ENCODE results near the gene ABCG5. TPM values are rescaled to one million over a fixed set of nuclear protein-coding genes. Genes with fewer than 3 reads are reported as not detected.

ABCG5 gene
- total RNA-seq, 5 donors from 2014 or later (not counting 1 experiment from before 2014, with no cell fraction given): not detected

DNA sequence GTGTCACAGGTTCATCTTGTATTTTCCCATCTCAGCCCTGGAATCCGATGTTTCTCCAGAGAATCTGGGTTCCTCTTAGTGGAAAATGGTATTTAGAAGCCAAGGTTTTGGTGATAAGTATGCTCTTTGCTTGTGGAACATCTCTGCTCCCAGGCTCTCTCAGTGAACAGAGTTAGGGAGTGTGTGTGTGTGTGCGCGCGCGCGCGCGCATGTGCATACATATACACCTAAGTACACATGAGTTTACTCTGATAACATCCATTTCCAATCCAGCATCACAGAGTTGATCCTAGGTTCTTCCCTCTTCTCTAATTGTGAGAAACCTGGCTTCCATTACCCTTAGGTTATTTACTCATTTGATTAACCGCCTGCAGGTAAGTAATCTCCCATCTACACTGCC lies 41.8 kb upstream of the ABCG5 start:
- no peak overlapping the region for H3K27ac Mint-ChIP-seq
- Histone ChIP-seq H3K27me3 (replicated peaks in 1 of 2; ENCODE audit: control insufficient read depth in 2 of 2, extremely low read depth in 1 of 2, insufficient read depth in 2 of 2, low read length in 1 of 2) (peaks cover 0 to 5% of the 10 kb centered on the region in 2 experiments), H3K27ac (ENCODE audit: low read length) (no peak overlapping the region), H3K4me1 (ENCODE audit: control insufficient read depth in 1 of 2, extremely low read depth in 1 of 2, insufficient read depth in 2 of 2, low read length in 2 of 2) (peaks cover 0 to 7% of the 10 kb centered on the region in 2 experiments), H3K9me3 (no peaks in the 10 kb centered on the region), H3K4me3 (ENCODE audit: control insufficient read depth in 1 of 2, extremely low read depth in 1 of 2, low read length in 1 of 2) (no peak overlapping the region), H3K36me3 (ENCODE audit: control insufficient read depth in 2 of 2, extremely low read depth in 1 of 2, insufficient read depth in 1 of 2, low read length in 1 of 2) (no peaks in the 10 kb centered on the region)
- no peaks in the 10 kb centered on the region for H3K9me3 Mint-ChIP-seq
- DNase-seq (no peak), ATAC-seq (replicated peaks in 1 of 4) (no peak)
- WGBS (ENCODE audit: insufficient coverage): 96% methylated on average over 4 of the region's 9 CpGs
- H3K36me3 Mint-ChIP-seq: no peaks in the 10 kb centered on the region
- H3K4me3 Mint-ChIP-seq: no peak overlapping the region
- ChIA-PET CTCF (no interaction called here), POLR2A (no interaction called here)
- peaks cover 4 to 6% (median 6%) of the 10 kb centered on the region in 3 donors for H3K4me1 Mint-ChIP-seq
- peaks cover 7 to 17% of the 10 kb centered on the region in 2 donors for H3K27me3 Mint-ChIP-seq

DNA sequence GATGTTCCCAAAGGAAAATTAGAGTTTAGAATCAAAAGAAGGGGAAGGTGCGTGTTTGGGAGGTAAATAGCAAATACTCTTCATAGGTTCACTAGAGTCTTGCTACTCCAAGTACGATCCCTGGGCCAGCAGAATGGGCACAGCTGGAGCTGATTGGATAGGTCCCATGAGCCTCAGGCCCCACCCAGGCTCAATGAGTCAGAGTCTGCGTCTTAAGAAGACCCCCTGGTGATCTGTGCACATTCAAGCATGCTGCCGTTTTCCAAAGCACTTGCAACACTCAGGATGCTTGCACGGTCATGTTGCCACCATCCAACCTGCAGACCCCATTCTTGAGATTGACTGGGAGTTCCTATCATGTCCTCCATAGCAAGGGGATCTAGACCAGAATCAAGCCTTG lies 40.6 kb upstream of the ABCG5 start:
- Histone ChIP-seq H3K27me3 (replicated peaks in 1 of 2; ENCODE audit: control insufficient read depth in 2 of 2, extremely low read depth in 1 of 2, insufficient read depth in 2 of 2, low read length in 1 of 2) (peaks cover 0 to 16% of the 10 kb centered on the region in 2 experiments), H3K4me1 (ENCODE audit: control insufficient read depth in 1 of 2, extremely low read depth in 1 of 2, insufficient read depth in 2 of 2, low read length in 2 of 2) (peaks cover 0 to 7% of the 10 kb centered on the region in 2 experiments), H3K36me3 (ENCODE audit: control insufficient read depth in 2 of 2, extremely low read depth in 1 of 2, insufficient read depth in 1 of 2, low read length in 1 of 2) (no peaks in the 10 kb centered on the region), H3K9me3 (no peaks in the 10 kb centered on the region), H3K4me3 (ENCODE audit: control insufficient read depth in 1 of 2, extremely low read depth in 1 of 2, low read length in 1 of 2) (no peak overlapping the region), H3K27ac (ENCODE audit: low read length) (no peak overlapping the region)
- Mint-ChIP-seq H3K4me3 (no peak overlapping the region), H3K27me3 (peaks cover 13 to 17% of the 10 kb centered on the region in 2 donors), H3K36me3 (no peaks in the 10 kb centered on the region), H3K27ac (no peak overlapping the region), H3K4me1 (peaks cover 4 to 6% (median 6%) of the 10 kb centered on the region in 3 donors), H3K9me3 (no peaks in the 10 kb centered on the region)
- DNase-seq: no peak
- POLR2A ChIA-PET: no interaction called here
- CTCF ChIA-PET: no interaction called here
- no peak for ATAC-seq (replicated peaks in 1 of 4)
- WGBS (ENCODE audit: insufficient coverage): 89% methylated on average over 5 of the region's 5 CpGs

DNA sequence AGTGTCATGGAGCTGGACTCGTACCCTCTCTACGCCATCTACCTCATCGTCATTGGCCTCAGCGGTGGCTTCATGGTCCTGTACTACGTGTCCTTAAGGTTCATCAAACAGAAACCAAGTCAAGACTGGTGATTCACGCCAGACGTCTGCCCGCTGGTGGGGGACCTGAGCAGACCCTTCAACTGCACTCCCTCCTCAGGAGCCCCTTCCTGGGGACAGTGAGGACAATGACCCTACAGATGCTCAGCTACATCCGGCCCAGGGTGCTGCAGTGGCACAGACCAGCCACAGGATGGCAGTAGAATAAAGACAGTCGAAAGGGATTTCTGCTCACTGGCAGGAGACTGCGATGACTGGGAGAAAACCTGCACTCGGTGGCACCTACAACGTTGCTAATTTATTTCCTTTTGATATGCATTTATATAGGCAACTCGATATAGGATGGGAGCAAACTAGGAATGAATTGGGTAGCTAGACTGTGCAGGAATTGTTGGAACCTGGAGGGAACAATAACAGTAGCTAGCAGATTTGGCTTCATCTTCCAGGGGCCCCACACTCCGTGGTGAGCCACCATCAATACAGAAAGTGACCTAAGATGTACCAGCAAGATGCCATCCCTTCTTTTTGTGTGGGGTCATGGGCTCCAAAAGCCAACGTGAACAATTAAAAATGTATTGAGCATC lies 39.3 kb upstream of the ABCG5 start:
- Mint-ChIP-seq H3K4me3 (no peak overlapping the region), H3K4me1 (peaks cover 4 to 6% (median 6%) of the 10 kb centered on the region in 3 donors), H3K27me3 (peaks cover 17 to 24% of the 10 kb centered on the region in 2 donors), H3K9me3 (no peaks in the 10 kb centered on the region), H3K36me3 (no peaks in the 10 kb centered on the region), H3K27ac (no peak overlapping the region)
- peaks cover 0 to 16% of the 10 kb centered on the region in 2 experiments for H3K27me3 ChIP-seq (replicated peaks in 1 of 2; ENCODE audit: control insufficient read depth in 2 of 2, extremely low read depth in 1 of 2, insufficient read depth in 2 of 2, low read length in 1 of 2)
- WGBS (ENCODE audit: insufficient coverage): 55% methylated on average over 8 of the region's 16 CpGs
- no peaks in the 10 kb centered on the region for H3K9me3 ChIP-seq
- ATAC-seq (replicated peaks in 1 of 4): peak; percentile 68 to 77 (median 72)
- peak in 32 of 35 experiments; percentile 15 to 65 (median 39) for DNase-seq
- CTCF ChIA-PET: interaction anchor here in 1 of 2 donors (1.2 kb wide), 1 partner anchor 25 kb away, joined by 3 read pairs; no protein-coding TSS in a partner anchor
- no peak overlapping the region for H3K27ac ChIP-seq (ENCODE audit: low read length)
- no peak overlapping the region for H3K4me3 ChIP-seq (ENCODE audit: control insufficient read depth in 1 of 2, extremely low read depth in 1 of 2, low read length in 1 of 2)
- peaks cover 0 to 7% of the 10 kb centered on the region in 2 experiments for H3K4me1 ChIP-seq (ENCODE audit: control insufficient read depth in 1 of 2, extremely low read depth in 1 of 2, insufficient read depth in 2 of 2, low read length in 2 of 2)
- H3K36me3 ChIP-seq (ENCODE audit: control insufficient read depth in 2 of 2, extremely low read depth in 1 of 2, insufficient read depth in 1 of 2, low read length in 1 of 2): no peaks in the 10 kb centered on the region
- POLR2A ChIA-PET: no interaction called here

DNA sequence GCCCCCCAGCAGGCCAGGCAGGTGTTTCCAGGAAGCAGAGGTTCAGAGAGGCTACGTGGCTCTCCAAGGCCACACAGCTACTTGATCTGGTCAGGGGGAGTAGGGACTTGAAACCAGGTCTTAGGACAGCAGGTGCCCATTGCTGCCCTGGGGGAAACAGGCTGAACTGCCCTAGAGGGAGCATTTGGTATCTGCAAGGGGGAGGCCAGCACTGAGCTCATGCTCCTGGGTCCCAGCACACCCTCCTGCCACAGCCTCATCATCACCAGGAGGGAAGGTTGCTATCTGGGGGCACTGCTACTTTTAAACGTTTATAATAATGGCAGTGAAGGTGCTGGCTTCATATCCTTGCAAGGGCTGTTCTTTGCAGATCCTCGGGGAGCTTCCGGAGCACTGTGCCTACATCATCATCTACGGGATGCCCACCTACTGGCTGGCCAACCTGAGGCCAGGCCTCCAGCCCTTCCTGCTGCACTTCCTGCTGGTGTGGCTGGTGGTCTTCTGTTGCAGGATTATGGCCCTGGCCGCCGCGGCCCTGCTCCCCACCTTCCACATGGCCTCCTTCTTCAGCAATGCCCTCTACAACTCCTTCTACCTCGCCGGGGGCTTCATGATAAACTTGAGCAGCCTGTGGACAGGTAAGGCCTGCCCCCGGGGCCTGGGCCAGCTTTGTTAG lies 36.3 kb upstream of the ABCG5 start:
- H3K9me3 ChIP-seq: no peaks in the 10 kb centered on the region
- H3K4me3 ChIP-seq (ENCODE audit: control insufficient read depth in 1 of 2, extremely low read depth in 1 of 2, low read length in 1 of 2): no peak overlapping the region
- H3K4me3 Mint-ChIP-seq: no peak overlapping the region
- 75% methylated on average over 2 of the region's 11 CpGs for WGBS (ENCODE audit: insufficient coverage)
- DNase-seq (no peak), ATAC-seq (replicated peaks in 1 of 4) (no peak)
- H3K27me3 Mint-ChIP-seq: peaks cover 23 to 24% of the 10 kb centered on the region in 2 donors
- peaks cover 4 to 6% (median 6%) of the 10 kb centered on the region in 3 donors for H3K4me1 Mint-ChIP-seq
- H3K36me3 Mint-ChIP-seq: no peaks in the 10 kb centered on the region
- POLR2A ChIA-PET: no interaction called here
- CTCF ChIA-PET: no interaction called here
- H3K27ac ChIP-seq (ENCODE audit: low read length): no peak overlapping the region
- no peak overlapping the region for H3K27ac Mint-ChIP-seq
- H3K4me1 ChIP-seq (ENCODE audit: control insufficient read depth in 1 of 2, extremely low read depth in 1 of 2, insufficient read depth in 2 of 2, low read length in 2 of 2): peaks cover 0 to 7% of the 10 kb centered on the region in 2 experiments
- no peaks in the 10 kb centered on the region for H3K36me3 ChIP-seq (ENCODE audit: control insufficient read depth in 2 of 2, extremely low read depth in 1 of 2, insufficient read depth in 1 of 2, low read length in 1 of 2)
- no peaks in the 10 kb centered on the region for H3K9me3 Mint-ChIP-seq
- H3K27me3 ChIP-seq (replicated peaks in 1 of 2; ENCODE audit: control insufficient read depth in 2 of 2, extremely low read depth in 1 of 2, insufficient read depth in 2 of 2, low read length in 1 of 2): peaks cover 0 to 24% of the 10 kb centered on the region in 2 experiments

DNA sequence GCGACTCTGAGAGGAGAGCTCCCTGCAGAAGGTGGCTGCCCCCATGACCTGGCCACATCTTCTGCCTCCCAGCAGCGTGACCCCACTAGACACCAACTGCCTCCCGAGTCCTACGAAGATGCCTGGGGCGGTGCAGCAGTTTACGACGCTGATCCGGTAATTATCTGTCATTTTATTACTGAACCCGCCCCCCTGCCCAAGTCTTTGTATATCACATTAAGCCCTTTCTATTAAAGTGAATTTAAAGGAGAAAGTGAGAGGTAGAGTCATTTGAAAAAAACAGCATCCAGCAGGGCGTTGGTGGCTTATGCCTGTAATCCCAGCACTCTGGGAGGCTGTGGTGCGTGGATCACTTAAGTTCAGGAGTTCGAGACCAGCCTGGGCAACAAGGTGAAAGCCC lies 33.5 kb upstream of the ABCG5 start:
- H3K9me3 Mint-ChIP-seq: no peaks in the 10 kb centered on the region

DNA sequence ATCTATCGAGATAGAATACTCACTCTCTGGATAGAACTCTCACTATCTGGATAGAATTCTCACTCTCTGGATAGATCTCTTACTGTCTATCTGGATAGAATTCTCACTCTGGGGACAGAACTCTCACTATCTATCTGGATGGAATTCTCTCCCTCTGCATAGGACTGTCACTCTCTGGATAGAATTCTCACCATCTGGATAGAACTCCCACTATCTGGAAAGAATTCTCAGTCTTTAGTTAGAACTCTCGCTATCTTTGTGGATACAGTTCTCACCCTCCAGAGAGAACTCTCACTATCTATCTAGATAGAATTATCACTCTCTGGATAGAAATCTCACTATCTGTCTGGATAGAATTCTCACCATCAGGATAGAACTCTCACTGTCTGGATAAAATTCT lies 16.7 kb upstream of the ABCG5 start:
- POLR2A ChIA-PET: no interaction called here
- H3K4me1 ChIP-seq (ENCODE audit: control insufficient read depth in 1 of 2, extremely low read depth in 1 of 2, insufficient read depth in 2 of 2, low read length in 2 of 2): no peaks in the 10 kb centered on the region
- no peak overlapping the region for H3K27ac ChIP-seq (ENCODE audit: low read length)
- DNase-seq (no peak), ATAC-seq (replicated peaks in 1 of 4) (no peak)
- Mint-ChIP-seq H3K36me3 (no peaks in the 10 kb centered on the region), H3K27ac (no peak overlapping the region), H3K4me1 (no peaks in the 10 kb centered on the region), H3K27me3 (peaks cover 42 to 63% of the 10 kb centered on the region in 2 donors), H3K9me3 (no peaks in the 10 kb centered on the region), H3K4me3 (no peak overlapping the region)
- WGBS (ENCODE audit: insufficient coverage): 80% methylated on average over 1 of the region's 2 CpGs
- CTCF ChIA-PET: no interaction called here
- H3K4me3 ChIP-seq (ENCODE audit: control insufficient read depth in 1 of 2, extremely low read depth in 1 of 2, low read length in 1 of 2): no peak overlapping the region
- no peaks in the 10 kb centered on the region for H3K36me3 ChIP-seq (ENCODE audit: control insufficient read depth in 2 of 2, extremely low read depth in 1 of 2, insufficient read depth in 1 of 2, low read length in 1 of 2)
- H3K27me3 ChIP-seq (replicated peaks in 1 of 2; ENCODE audit: control insufficient read depth in 2 of 2, extremely low read depth in 1 of 2, insufficient read depth in 2 of 2, low read length in 1 of 2): peaks cover 0 to 38% of the 10 kb centered on the region in 2 experiments
- H3K9me3 ChIP-seq: no peaks in the 10 kb centered on the region

More for the DNA sequence above, 33.5 kb upstream of the ABCG5 start:
- no peak overlapping the region for H3K4me3 ChIP-seq (ENCODE audit: control insufficient read depth in 1 of 2, extremely low read depth in 1 of 2, low read length in 1 of 2)
- 71% methylated on average over 2 of the region's 12 CpGs for WGBS (ENCODE audit: insufficient coverage)
- ATAC-seq (replicated peaks in 1 of 4) (no peak), DNase-seq (no peak)
- Mint-ChIP-seq H3K4me1 (no peaks in the 10 kb centered on the region), H3K27ac (no peak overlapping the region), H3K4me3 (no peak overlapping the region), H3K27me3 (peaks cover 24 to 29% of the 10 kb centered on the region in 2 donors), H3K36me3 (no peaks in the 10 kb centered on the region)
- ChIA-PET CTCF (interaction anchor here in 1 of 2 donors (0.7 kb wide), 1 partner anchor 47 kb away, joined by 3 read pairs; no protein-coding TSS in a partner anchor), POLR2A (no interaction called here)
- H3K27me3 ChIP-seq (replicated peaks in 1 of 2; ENCODE audit: control insufficient read depth in 2 of 2, extremely low read depth in 1 of 2, insufficient read depth in 2 of 2, low read length in 1 of 2): peaks cover 0 to 19% of the 10 kb centered on the region in 2 experiments
- no peak overlapping the region for H3K27ac ChIP-seq (ENCODE audit: low read length)
- H3K9me3 ChIP-seq: no peaks in the 10 kb centered on the region
- no peaks in the 10 kb centered on the region for H3K36me3 ChIP-seq (ENCODE audit: control insufficient read depth in 2 of 2, extremely low read depth in 1 of 2, insufficient read depth in 1 of 2, low read length in 1 of 2)
- no peaks in the 10 kb centered on the region for H3K4me1 ChIP-seq (ENCODE audit: control insufficient read depth in 1 of 2, extremely low read depth in 1 of 2, insufficient read depth in 2 of 2, low read length in 2 of 2)
